Gastroesophageal sphincter (tissue), 3 donors: ENCODE measurements around the gene TLE2.
"Not testable (repeated sequence)": the region's sequence is repeated elsewhere in the genome, so short reads cannot be mapped to it uniquely, and the experiment has no call there.

Source experiments
- EP300 ChIP-seq: sonication (generic); formaldehyde crosslinking; IDR thresholded peaks from one replicate; pipeline ENCODE4 v1.6.1; 2017; ENCODE audit warnings: antibody characterized with exemption, mild to moderate bottlenecking
- POLR2A ChIP-seq, 2 donors: fragments of 450-650 bp; IDR thresholded peaks; one replicate each; pipeline ENCODE4 v1.6.1; 2017; ENCODE audit warnings: antibody characterized with exemption in 2 of 2, mild to moderate bottlenecking in 2 of 2, moderate library complexity in 1 of 2
- TF ChIP-seq, protein P1 (sequence below), 4 experiments: fragments of 200-600 bp in 2 of 4; fragments of 450-650 bp in 2 of 4; sonication (generic) in 1 of 4; IDR thresholded peaks; one replicate each; pipeline ENCODE4 v1.5.1; 2017 to 2019; ENCODE audit warnings: antibody characterized with exemption in 4 of 4, mild to moderate bottlenecking in 2 of 4, moderate library complexity in 2 of 4

GRCh38 chr19:3012059-3012458, 17.0 kb downstream of the TLE2 start:
- not testable (repeated sequence) for TF ChIP-seq EP300; POLR2A (IDR thresholded peaks at IDR 0.05)
- TF ChIP-seq, protein P1, sequence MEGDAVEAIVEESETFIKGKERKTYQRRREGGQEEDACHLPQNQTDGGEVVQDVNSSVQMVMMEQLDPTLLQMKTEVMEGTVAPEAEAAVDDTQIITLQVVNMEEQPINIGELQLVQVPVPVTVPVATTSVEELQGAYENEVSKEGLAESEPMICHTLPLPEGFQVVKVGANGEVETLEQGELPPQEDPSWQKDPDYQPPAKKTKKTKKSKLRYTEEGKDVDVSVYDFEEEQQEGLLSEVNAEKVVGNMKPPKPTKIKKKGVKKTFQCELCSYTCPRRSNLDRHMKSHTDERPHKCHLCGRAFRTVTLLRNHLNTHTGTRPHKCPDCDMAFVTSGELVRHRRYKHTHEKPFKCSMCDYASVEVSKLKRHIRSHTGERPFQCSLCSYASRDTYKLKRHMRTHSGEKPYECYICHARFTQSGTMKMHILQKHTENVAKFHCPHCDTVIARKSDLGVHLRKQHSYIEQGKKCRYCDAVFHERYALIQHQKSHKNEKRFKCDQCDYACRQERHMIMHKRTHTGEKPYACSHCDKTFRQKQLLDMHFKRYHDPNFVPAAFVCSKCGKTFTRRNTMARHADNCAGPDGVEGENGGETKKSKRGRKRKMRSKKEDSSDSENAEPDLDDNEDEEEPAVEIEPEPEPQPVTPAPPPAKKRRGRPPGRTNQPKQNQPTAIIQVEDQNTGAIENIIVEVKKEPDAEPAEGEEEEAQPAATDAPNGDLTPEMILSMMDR (IDR thresholded peaks at IDR 0.05), result not testable (repeated sequence)
